Measurements from ENCODE around the gene LAMP5.

Gene LAMP5

GRCh38 chr20:9514461-9515213 is at the start of gene LAMP5:
Gene LAMP5 (plus strand): TSS chr20:9514590. CDS start chr20:9514853, 263 bp downstream.
- DNase-seq, result no peak

GRCh38 chr20:9467995-9468394 is 46.4 kb upstream of the LAMP5 start:
- no peak for DNase-seq

GRCh38 chr20:9474835-9475415 is 39.5 kb upstream of the LAMP5 start:
- no peak for DNase-seq

- no peak for DNase-seq
Observed at GRCh38 chr20:9475456-9475855, 38.9 kb upstream of the LAMP5 start.

GRCh38 chr20:9476174-9476573 is 38.2 kb upstream of the LAMP5 start:
- DNase-seq, result no peak

- no peak for DNase-seq
Observed at GRCh38 chr20:9476637-9477036, 37.8 kb upstream of the LAMP5 start.

- DNase-seq, result no peak
Observed at GRCh38 chr20:9478771-9479170, 35.6 kb upstream of the LAMP5 start.

GRCh38 chr20:9480066-9480465 is 34.3 kb upstream of the LAMP5 start:
- DNase-seq, result no peak

GRCh38 chr20:9482180-9482579 is 32.2 kb upstream of the LAMP5 start:
- DNase-seq, result no peak

GRCh38 chr20:9483131-9483530 is 31.3 kb upstream of the LAMP5 start:
- no peak for DNase-seq

GRCh38 chr20:9485614-9486340 is 28.6 kb upstream of the LAMP5 start:
- DNase-seq, result no peak

- DNase-seq, result no peak
Observed at GRCh38 chr20:9487231-9487630, 27.2 kb upstream of the LAMP5 start.

GRCh38 chr20:9488063-9488462 is 26.3 kb upstream of the LAMP5 start:
- DNase-seq, result no peak

- DNase-seq, result no peak
Observed at GRCh38 chr20:9490161-9490560, 24.2 kb upstream of the LAMP5 start.

GRCh38 chr20:9490631-9491030 is 23.8 kb upstream of the LAMP5 start:
- DNase-seq, result no peak

- no peak for DNase-seq
Observed at GRCh38 chr20:9491324-9491723, 23.1 kb upstream of the LAMP5 start.

GRCh38 chr20:9492067-9492466 is 22.3 kb upstream of the LAMP5 start:
- no peak for DNase-seq

- no peak for DNase-seq
Observed at GRCh38 chr20:9493803-9494202, 20.6 kb upstream of the LAMP5 start.

- no peak for DNase-seq
Observed at GRCh38 chr20:9495701-9496100, 18.7 kb upstream of the LAMP5 start.

GRCh38 chr20:9496155-9496554 is 18.2 kb upstream of the LAMP5 start:
- no peak for DNase-seq

GRCh38 chr20:9498322-9498721 is 16.1 kb upstream of the LAMP5 start:
- no peak for DNase-seq

- no peak for DNase-seq
Observed at GRCh38 chr20:9499126-9499899, 15.1 kb upstream of the LAMP5 start.

GRCh38 chr20:9500121-9500520 is 14.3 kb upstream of the LAMP5 start:
- DNase-seq, result no peak
